ENCODE results near the gene PAX7. TPM values are rescaled to one million over a fixed set of nuclear protein-coding genes. Genes with fewer than 3 reads are reported as not detected.

The PAX7 gene
- total and polyA plus RNA-seq, 2 of the 4 experiments (the other 2 are of a cell fraction), result not detected

DNA sequence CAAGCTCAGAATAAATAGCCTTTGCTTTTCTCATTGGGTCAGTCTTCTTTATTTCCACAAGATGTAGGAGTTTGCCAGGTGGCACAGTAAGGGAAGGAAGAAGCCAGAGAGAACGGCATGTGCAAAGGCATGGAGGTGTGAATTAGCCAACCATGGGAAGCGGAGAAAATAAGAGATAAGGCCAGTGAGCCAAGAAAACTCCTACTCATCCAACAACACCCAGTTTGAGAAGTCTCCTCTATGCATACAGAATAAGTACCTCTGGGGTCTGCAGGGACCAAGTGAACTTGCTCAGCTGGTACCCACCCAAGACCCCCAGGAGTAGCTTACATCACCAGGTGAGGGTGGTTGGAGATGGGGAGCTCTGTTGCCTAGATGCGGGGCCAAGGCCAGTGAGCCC is 162.1 kb downstream of the PAX7 start:
- no peak overlapping the region for H3K4me3 ChIP-seq (ENCODE audit: insufficient read depth, low read depth, low read length)
- H3K56ac ChIP-seq (ENCODE audit: extremely low read depth, insufficient read depth, low read length), result no peak overlapping the region
- H2AK5ac ChIP-seq (ENCODE audit: low read depth, low read length), result no peak overlapping the region
- no peaks in the 10 kb centered on the region for H3K9me3 ChIP-seq (ENCODE audit: control insufficient read depth, insufficient read depth, low read length)
- no peaks in the 10 kb centered on the region for H4K20me1 ChIP-seq (ENCODE audit: insufficient read depth, low read length)
- no peak for TF ChIP-seq NFE2L2 (IDR thresholded peaks at IDR 0.05; ENCODE audit: low read depth, low read length)
- TF ChIP-seq CEBPB (IDR thresholded peaks at IDR 0.05; ENCODE audit: low read depth, low read length), result no peak
- no peak for TF ChIP-seq RCOR1 (IDR thresholded peaks at IDR 0.05; ENCODE audit: insufficient replicate concordance, low read length)
- TF ChIP-seq USF2 (IDR thresholded peaks at IDR 0.05; ENCODE audit: low read depth, low read length), result no peak
- no peak for TF ChIP-seq RFX5 (IDR thresholded peaks at IDR 0.05; ENCODE audit: low read depth, low read length)
- TF ChIP-seq RAD21 (IDR thresholded peaks at IDR 0.05; ENCODE audit: low read length), result no peak
- TF ChIP-seq, protein P1, sequence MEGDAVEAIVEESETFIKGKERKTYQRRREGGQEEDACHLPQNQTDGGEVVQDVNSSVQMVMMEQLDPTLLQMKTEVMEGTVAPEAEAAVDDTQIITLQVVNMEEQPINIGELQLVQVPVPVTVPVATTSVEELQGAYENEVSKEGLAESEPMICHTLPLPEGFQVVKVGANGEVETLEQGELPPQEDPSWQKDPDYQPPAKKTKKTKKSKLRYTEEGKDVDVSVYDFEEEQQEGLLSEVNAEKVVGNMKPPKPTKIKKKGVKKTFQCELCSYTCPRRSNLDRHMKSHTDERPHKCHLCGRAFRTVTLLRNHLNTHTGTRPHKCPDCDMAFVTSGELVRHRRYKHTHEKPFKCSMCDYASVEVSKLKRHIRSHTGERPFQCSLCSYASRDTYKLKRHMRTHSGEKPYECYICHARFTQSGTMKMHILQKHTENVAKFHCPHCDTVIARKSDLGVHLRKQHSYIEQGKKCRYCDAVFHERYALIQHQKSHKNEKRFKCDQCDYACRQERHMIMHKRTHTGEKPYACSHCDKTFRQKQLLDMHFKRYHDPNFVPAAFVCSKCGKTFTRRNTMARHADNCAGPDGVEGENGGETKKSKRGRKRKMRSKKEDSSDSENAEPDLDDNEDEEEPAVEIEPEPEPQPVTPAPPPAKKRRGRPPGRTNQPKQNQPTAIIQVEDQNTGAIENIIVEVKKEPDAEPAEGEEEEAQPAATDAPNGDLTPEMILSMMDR (conservative IDR thresholded peaks at IDR 0.05; ENCODE audit: low read depth, low read length), result no peak
- no peak for TF ChIP-seq FOS (IDR thresholded peaks at IDR 0.05; ENCODE audit: low read depth, low read length)
- no peak for TF ChIP-seq SMC3 (IDR thresholded peaks at IDR 0.05; ENCODE audit: low read depth, low read length)
- no peak for TF ChIP-seq POLR2A (IDR thresholded peaks at IDR 0.05; ENCODE audit: low read depth, low read length)
- no peak overlapping the region for H3K9ac ChIP-seq (ENCODE audit: low read depth, low read length)
- H3K79me1 ChIP-seq (ENCODE audit: low read depth in 1 of 2, low read length in 2 of 2), result no peaks in the 10 kb centered on the region
- H3K14ac ChIP-seq (replicated peaks; ENCODE audit: low read depth, low read length), result no peak overlapping the region
- DNase-seq (no peak), ATAC-seq (ENCODE audit: low read depth) (no peak)
- peaks cover 3% of the 10 kb centered on the region for H3K27me3 ChIP-seq (ENCODE audit: control insufficient read depth, insufficient read depth, low read length)
- in situ Hi-C loops (cut with MboI; ENCODE audit: low sequenced_read_pairs) (no loop called here), intact Hi-C loops (cut with micrococcal nuclease) (no loop called here), dilution Hi-C loops (cut with HindIII; ENCODE audit: low sequenced_read_pairs, unreplicated experiment) (no loop called here)
- no peak overlapping the region for H3K27ac ChIP-seq (ENCODE audit: insufficient read depth, low read length)
- no peak overlapping the region for H2AFZ ChIP-seq (replicated peaks; ENCODE audit: low read length, poor library complexity)
- H3K23ac ChIP-seq (ENCODE audit: low read depth, low read length), result no peak overlapping the region
- no peak overlapping the region for H2BK120ac ChIP-seq (ENCODE audit: low read depth, low read length)
- no peak overlapping the region for H3K4me2 ChIP-seq (ENCODE audit: low read depth, low read length)
- H3K9me1 ChIP-seq (ENCODE audit: insufficient read depth, low read length), result no peaks in the 10 kb centered on the region
- no peak overlapping the region for H3K18ac ChIP-seq (ENCODE audit: low read depth, low read length)
- no peak overlapping the region for H3K4ac ChIP-seq (ENCODE audit: low read depth, low read length)
- H4K5ac ChIP-seq (ENCODE audit: low read depth, low read length), result no peak overlapping the region
- no peaks in the 10 kb centered on the region for H3K4me1 ChIP-seq (ENCODE audit: control insufficient read depth, insufficient read depth, low read length)
- ChIA-PET CTCF (no interaction called here), POLR2A (ENCODE audit: unreplicated experiment) (no interaction called here)
- no peak overlapping the region for H4K91ac ChIP-seq (ENCODE audit: insufficient read depth, low read depth, low read length)
- H2BK20ac ChIP-seq (ENCODE audit: low read depth, low read length), result no peak overlapping the region
- H2AK9ac ChIP-seq (replicated peaks; ENCODE audit: low read depth, low read length, poor library complexity), result no peak overlapping the region
- no CpG with 5 or more reads among the region's 3 CpGs for WGBS, 2 experiments (ENCODE audit: extremely low coverage in 2 of 2, insufficient read length in 1 of 2)
- no peak overlapping the region for H2BK5ac ChIP-seq (ENCODE audit: low read depth, low read length, poor library complexity, severe bottlenecking)
- no peak overlapping the region for H2BK15ac ChIP-seq (ENCODE audit: low read depth, low read length)
- H4K8ac ChIP-seq (ENCODE audit: low read depth in 2 of 2, low read length in 2 of 2), result no peak overlapping the region
- no peaks in the 10 kb centered on the region for H3K36me3 ChIP-seq (ENCODE audit: control insufficient read depth, insufficient read depth, low read length)
- BruUV-seq (replicated peaks), result no TSS peak

All from IMR-90 (cell line).